Hypothalamus (tissue), 51 donors: ENCODE measurements around the gene RRH.
"Not testable (repeated sequence)": the region's sequence is repeated elsewhere in the genome, so short reads cannot be mapped to it uniquely, and the experiment has no call there.

Source experiments
- DNase-seq, 51 donors: peaks; one replicate each; lab custom pipeline; 2025; lab: John Stamatoyannopoulos, UW

RRH gene, protein sequence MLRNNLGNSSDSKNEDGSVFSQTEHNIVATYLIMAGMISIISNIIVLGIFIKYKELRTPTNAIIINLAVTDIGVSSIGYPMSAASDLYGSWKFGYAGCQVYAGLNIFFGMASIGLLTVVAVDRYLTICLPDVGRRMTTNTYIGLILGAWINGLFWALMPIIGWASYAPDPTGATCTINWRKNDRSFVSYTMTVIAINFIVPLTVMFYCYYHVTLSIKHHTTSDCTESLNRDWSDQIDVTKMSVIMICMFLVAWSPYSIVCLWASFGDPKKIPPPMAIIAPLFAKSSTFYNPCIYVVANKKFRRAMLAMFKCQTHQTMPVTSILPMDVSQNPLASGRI

DNA sequence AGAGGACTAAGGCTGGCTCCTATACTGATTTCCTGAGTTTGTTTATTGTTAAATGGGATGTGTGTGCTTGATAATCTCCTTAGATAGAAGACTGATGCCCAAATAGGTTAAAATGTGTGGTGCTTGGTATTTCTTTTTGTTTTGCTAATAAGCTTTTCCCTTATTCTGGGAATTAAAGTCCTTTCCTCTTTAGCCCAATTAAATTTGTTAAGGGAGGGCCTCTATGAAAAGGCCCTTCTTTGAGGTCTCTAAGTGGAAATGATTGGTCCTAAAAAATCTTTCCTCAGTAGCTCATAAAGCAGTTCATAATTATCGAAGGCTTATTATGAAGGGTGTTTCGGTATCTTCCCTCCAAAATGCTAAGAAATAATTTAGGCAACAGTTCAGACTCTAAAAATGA is at the start of gene RRH:
Gene RRH (plus strand): TSS at position 301 of the 400 bp plus-strand sequence. CDS start 56 bp downstream, at position 357.
- no peak for DNase-seq

GRCh38 chr4:109782092-109782491 is 45.7 kb upstream of the RRH start:
- DNase-seq: not testable (repeated sequence)

GRCh38 chr4:109786846-109787245 is 40.9 kb upstream of the RRH start:
- no peak for DNase-seq

GRCh38 chr4:109787807-109788206 is 40.0 kb upstream of the RRH start:
- DNase-seq: no peak

DNA sequence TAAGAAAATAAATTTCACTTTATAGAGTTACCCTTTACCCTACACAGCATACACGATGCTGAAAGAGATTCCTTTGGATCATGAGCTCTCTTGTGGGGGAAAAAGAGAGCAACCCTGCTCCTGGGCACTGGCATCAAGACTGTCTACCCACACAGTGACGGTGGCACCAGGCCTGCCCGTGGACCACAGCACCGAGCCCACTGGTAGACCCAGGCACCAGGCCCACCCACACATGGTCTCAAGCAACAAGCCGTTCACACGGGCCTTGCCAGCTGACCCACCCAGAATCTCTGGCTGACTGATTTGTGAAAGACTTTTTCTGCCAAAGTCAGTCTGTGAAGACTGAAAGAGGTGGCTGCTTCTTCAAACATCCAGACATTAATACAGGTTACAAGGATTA is 32.7 kb upstream of the RRH start:
- DNase-seq: no peak

DNA sequence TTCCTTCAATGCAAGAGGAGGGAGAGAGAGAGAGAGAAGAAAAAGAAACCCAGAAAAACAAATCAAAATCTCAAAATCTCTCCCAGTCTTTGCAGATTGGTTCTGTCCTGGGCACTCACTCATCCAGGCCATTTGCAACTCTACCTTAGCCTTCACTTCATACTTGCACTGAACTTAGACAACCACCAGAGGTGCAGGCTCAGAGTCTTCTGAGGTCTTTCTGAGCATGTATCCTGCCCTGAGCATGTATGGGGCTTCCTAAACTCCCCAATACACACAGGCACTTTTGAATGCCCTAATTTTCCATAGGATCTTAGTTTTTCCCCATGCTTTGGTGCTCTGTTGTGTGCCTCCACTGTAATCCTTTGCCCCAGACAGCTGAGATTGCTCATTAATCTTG is 28.9 kb upstream of the RRH start:
- DNase-seq: no peak

DNA sequence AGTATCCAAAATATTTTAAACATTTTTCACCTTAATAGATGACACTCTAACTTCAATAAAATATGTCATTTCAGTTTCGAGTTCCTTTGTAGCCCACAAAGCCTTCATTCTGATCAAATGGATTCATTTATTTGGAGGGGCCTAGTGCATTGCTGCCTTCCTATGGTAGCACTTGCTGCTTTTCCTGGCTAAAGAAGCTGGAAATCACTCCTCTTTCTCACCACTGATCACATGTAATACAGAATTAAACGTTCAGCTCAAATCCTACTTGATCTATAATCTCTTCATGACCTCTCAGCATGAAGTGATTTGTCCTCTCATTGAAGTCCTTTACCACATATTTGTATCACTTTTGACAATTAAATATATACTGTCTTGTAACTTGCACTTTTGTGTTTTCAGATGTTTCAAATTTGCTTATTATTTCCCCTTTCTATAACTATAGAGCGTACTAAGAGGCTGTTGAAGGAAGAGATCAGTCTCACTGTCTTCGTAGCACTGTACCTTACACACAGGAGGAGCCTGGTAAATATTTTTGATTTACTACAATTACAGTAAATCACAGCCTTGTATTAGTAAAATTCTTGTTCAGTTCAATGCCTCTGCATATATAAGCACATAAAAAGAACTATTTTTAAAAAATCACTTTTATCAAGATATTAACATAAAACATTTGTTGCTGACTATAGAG is 26.5 kb upstream of the RRH start:
- no peak for DNase-seq

DNA sequence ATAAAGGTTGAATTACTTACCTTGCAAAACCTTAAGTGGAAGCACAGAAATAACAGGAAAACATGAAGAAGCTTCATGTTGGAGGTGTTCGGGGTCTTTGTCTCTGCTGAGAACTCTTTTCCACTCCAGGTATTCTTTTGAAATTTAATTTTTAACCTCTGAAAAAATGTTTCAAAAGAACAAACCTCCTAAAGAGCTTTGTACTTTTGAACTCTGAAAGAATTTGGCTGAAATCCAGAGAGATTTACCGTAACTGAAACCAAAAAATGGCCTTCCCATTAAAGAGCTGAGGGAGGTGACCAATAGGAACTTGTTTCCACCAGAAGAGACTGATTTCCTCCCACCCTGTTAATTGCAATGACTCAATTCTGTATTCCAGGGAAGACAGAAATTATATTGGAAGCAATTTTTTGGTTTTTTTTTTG is 25.9 kb upstream of the RRH start, which contains the start of gene CFI:
Gene CFI (minus strand): TSS at position 105 of the 425 bp plus-strand sequence. CDS start 28 bp downstream, at position 77.
- DNase-seq: no peak

GRCh38 chr4:109803924-109804571 is 23.7 kb upstream of the RRH start:
- DNase-seq: peak in 4 of 51 donors; percentile 1 to 12 (median 3)

DNA sequence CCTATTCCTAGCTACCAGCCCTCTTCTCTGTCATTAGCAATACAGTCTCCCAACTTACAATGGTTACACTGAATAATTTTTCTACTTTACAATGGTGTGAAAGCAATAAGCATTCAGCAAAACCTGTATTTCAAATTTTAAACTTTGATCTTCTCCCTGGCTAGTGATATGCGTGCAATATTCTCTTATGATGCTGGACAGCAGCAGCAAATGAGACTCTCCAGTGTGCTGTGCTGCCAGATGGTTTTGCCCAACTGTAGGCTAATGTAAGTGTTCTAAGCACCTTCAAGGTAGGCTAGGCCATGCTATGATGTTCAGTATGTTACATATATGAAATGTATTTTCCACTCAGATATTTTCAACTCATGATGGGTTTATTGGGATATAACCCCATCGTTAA is 18.1 kb upstream of the RRH start:
- no peak for DNase-seq

DNA sequence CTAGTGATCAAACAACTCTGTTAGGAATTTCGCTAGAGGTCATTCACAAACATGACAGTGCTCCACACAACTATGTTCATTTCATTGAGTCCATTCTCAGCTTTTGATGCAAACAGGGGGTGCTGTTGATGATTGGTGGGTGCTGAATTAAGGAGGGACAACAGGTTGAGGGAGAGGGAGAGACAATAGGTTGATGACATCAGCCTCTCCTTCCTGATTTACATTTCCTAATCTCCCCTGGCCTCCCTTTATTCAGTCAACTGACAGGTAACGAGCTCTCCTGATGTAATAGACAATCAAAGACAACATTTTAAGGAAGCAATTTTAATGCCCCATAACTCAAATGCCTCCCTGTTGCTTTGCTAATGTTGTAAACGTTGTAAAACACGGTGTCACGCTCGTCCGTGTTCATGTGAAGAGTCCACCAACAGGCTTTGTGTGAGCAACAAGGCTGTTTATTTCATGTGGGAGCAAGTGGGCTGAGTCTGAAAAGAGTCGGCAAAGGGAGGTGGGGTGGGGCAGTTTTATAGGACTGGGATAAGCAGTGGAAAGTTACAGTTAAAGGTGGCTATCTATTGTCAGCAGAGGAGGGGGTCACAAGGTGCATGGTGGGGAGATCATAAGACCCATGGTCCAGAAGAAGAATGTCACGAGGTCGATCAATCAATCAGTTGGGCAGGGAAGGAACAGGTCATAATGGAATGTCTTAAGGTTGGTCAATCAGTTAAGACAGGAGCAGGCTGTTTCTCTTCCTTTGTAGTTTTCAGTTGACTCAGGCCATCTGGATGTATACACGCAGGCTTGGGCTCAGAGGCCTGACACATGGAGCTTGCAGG is 17.0 kb upstream of the RRH start:
- no peak for DNase-seq

DNA sequence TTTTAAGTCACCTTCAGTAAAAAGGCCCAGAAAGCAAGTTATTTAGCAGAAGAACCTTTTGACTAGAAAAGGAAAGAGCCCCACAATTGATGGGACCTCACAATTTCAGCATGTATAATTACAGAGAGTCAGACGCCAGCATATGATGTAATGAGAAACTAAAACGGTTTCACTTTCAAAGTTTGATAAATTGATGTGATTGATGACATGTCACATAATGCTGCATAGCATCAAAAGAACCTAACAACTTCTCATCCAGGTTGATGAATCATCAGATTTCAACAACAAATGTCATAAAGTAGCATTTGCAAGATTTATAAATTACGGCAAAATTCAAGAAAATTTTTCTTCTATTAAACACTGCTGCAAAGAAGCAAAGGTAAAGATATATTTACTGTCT is 16.1 kb upstream of the RRH start:
- DNase-seq: no peak

GRCh38 chr4:109815151-109816081 is 12.4 kb upstream of the RRH start, which contains the start of gene GAR1:
Gene GAR1, plus strand, starts transcription at chr4:109815762. Its CDS starts 403 bp downstream, at chr4:109816165.
- DNase-seq: peak; percentile 39 to 93 (median 78)

DNA sequence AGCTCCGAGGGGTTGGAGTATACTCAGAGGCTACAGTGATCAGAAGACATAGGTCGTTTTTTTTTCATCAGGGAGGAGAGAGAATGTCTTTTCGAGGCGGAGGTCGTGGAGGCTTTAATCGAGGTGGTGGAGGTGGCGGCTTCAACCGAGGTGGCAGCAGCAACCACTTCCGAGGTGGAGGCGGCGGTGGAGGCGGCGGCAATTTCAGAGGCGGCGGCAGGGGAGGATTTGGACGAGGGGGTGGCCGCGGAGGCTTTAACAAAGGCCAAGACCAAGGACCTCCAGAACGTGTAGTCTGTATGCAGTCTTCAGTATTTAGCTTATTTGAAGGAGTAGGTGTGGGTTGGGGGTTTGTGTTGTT is 11.7 kb upstream of the RRH start:
- peak in 1 of 51 donors; percentile 11 for DNase-seq

DNA sequence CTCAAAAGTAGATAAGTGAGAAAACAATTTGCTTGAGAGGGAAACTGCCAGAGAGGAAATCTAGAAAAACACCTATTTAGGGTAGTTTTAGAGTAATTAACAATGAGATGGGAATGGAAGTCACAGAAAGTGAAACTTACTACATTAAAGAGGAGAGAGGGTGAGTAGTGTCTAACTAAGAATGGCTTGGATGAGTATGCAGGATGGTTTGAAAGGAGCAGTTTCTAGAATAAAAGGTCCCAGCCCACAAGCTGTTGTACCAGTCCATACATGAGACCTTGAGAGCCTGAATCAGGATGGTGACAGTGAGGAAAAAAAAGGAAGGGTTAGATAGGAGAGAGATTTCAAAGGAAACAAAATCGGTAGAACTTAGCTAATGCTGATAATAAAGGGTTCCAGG is 10.9 kb upstream of the RRH start:
- DNase-seq: no peak

- DNase-seq: no peak
These were observed 9.5 kb upstream of the RRH start for GRCh38 chr4:109818268-109818667.

GRCh38 chr4:109820563-109820962 is 7.2 kb upstream of the RRH start:
- DNase-seq: peak in 15 of 51 donors; percentile 1 to 58 (median 6)

- DNase-seq: no peak
These were observed 6.6 kb upstream of the RRH start for GRCh38 chr4:109821185-109821584.

DNA sequence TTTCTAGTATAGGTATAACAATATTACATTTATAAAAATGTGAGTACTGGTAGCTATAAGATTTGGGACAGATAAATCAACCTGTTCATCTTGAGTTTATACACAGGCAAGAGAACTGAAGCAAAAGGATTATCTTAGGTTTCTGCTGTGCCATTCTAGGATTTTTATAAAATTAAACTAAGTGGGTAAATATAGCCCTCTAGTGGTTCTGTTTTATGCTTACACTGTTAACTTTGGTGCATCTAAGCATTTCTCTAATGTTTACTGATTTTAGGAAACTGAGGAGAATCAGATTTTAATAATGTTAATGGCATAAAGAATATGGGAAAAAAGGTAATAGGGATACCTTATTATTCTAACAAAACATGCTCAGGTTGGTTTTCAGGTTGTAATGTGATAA is 1.1 kb upstream of the RRH start:
- no peak for DNase-seq
